GM18507 (cell line): ENCODE results near the gene RPS8.
"Not testable (repeated sequence)": the region's sequence is repeated elsewhere in the genome, so short reads cannot be mapped to it uniquely, and the experiment has no call there.

ENCODE experiments used
- DNase-seq: peaks from one replicate; pipeline ENCODE4 v3.0.0; 2011; ENCODE audit warnings: low read depth; ENCODE audit not compliant: insufficient read length; ENCODE audit errors: extremely low spot score
- FAIRE-seq: peaks from 2 replicates; lab custom pipeline; 2011; peaks lifted over from hg19 to GRCh38; lab: Jason Lieb, UNC

Gene RPS8

GRCh38 chr1:44778705-44779576, 3.6 kb downstream of the RPS8 start:
- DNase-seq (no peak), FAIRE-seq (no peak)

DNA sequence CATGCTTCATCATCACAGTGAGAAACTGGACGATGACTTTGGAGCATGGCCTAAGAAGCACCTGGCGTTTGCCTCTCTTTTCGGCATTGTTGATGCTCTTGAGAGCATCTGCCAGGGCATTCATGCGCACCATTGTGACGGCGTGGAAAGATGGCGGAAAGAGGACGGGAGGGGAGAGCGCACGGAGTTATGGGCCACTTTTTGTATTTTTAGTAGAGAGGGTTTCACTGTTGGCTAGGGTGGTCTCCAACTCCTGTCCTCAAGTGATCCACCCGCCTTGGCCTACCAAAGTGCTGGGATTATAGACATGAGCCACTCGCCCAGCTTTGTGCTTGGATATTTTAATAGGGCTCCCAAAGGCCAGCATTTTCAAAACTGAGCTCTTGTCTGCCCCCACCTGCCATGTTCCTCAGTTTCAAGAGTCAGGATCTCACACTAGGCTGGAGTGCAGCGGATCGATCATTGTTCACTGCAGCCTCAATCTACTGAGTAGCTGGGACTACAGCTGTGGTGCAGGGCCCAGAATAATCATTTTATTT, 5.3 kb downstream of the RPS8 start:
- FAIRE-seq (no peak), DNase-seq (no peak)

DNA sequence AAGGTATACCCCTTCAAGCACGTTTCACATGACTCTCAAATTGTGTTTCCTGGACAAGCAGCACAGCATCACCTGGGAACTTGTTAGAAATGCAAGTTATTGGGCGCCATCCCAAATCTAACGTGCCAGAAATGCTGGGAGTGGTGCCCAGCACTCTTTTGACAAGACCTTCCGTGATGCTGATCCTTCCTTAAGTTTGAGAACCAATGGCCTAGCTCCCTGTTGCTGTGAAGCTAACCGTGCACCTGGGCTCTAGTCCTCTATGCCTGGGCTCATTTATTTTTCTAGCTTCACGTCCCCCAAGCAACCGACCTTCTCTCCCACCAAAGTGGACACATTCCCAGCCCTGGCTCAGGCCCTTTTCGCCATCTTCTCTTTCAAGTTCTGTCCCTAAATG, 8.4 kb downstream of the RPS8 start:
- no peak for DNase-seq
- no peak for FAIRE-seq

GRCh38 chr1:44784094-44785028, 9.0 kb downstream of the RPS8 start:
- DNase-seq (no peak), FAIRE-seq (no peak)

- DNase-seq: no peak
- no peak for FAIRE-seq
Observed at GRCh38 chr1:44785029-44785380, 9.7 kb downstream of the RPS8 start.

DNA sequence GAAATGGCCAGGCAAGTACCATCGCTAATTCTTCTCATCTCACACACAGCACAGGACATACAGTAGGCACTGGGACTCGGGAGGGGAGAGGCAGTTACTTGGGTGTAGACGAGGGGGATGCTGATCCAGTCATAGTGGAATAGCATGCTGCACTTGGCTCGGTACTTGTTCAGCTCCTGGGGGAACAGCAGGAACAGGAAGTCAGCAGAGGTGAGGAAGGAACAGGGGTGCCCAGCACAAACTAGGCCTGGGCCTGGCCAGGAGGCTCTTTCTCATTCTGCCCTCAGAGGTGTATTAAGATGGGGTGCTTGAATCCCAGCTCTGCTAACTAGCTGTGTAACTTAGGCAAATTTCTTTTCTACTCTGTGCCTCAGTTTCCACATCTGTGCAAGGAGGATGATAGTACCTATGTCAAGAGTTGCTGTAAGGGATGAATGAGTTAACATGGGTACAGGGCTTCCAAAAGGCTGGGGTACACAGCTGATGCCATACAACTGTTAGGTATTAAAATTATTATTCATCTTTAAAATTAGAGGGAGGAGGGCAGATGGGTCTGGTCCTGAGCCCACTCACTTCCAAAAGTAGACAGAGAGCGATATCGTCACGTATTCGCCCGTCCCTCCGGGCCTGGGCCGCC, 10.3 kb downstream of the RPS8 start:
- FAIRE-seq: no peak
- DNase-seq: no peak

- peak; percentile 62 for FAIRE-seq
- DNase-seq: no peak
Observed at GRCh38 chr1:44786138-44786840, 10.9 kb downstream of the RPS8 start.

DNA sequence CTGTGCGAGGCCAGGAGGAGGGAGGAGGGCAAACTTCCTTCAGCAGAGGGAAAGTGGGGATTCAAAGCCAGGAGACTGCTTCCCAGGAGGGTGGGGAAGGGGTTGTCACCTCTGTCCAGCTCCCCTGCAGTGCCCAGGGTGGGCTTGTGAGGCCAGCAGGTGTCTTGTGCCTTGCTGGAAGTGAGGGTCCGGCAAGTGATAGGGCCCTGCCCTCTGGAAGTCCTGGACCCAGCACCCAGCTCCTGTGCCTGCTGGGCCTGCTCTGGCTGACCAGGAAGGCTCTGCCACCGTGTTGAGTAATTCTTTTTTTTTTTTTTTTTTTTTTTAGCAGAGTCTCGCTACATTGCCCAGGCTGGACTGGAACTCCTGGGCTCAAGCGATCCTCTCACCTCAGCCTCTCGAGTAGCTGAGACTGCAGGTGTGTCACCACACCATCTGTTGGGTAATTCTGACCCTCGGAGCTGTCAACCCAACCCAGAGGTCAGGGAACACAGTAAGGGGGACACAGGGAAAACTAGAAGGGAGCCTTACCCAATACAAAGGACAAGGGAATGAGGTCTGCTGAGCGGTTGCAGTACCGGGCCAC, 11.6 kb downstream of the RPS8 start:
- DNase-seq: no peak
- FAIRE-seq: no peak

GRCh38 chr1:44787506-44787905, 12.2 kb downstream of the RPS8 start:
- no peak for DNase-seq
- no peak for FAIRE-seq

DNA sequence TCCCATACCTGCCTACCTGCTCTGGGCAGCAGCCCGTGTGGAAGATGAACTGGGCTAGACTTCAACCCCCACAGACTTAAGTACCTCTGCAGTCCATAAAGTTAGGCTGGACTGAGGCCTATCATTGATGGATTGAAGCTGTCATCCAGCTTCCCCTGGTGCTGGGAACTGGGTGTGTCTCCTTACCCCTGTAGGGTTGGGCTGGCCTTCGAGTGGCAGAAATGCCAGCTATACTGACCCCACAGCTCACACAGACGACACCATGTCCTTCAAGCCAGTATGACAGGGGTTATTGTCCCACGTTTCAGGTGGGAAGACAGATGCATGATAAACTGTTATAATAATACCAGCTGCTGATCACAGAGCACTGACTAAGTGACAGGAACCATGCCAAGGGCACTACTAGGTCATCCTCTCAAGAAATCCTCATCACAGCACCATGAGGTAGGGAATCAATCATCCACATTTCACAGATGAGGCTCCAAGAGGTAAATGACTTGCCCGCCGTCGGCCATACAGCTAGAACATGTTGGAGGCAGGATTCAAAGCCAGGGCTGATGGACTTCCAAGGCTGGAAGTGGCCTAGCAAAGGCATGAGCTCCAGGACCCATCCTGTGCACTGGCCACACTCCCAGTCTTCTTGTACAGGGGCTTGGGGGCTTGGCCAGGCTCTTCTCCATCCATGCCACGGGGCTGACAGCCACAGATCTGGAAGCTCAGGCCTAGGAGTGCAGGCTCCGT, 12.9 kb downstream of the RPS8 start, which contains the start of gene BEST4:
BEST4 (minus strand) TSS at position 51 of the 741 bp plus-strand sequence. CDS start 465 bp downstream, outside the sequence.
- DNase-seq: no peak
- no peak for FAIRE-seq

GRCh38 chr1:44790968-44791801, 15.8 kb downstream of the RPS8 start:
- FAIRE-seq: no peak

DNA sequence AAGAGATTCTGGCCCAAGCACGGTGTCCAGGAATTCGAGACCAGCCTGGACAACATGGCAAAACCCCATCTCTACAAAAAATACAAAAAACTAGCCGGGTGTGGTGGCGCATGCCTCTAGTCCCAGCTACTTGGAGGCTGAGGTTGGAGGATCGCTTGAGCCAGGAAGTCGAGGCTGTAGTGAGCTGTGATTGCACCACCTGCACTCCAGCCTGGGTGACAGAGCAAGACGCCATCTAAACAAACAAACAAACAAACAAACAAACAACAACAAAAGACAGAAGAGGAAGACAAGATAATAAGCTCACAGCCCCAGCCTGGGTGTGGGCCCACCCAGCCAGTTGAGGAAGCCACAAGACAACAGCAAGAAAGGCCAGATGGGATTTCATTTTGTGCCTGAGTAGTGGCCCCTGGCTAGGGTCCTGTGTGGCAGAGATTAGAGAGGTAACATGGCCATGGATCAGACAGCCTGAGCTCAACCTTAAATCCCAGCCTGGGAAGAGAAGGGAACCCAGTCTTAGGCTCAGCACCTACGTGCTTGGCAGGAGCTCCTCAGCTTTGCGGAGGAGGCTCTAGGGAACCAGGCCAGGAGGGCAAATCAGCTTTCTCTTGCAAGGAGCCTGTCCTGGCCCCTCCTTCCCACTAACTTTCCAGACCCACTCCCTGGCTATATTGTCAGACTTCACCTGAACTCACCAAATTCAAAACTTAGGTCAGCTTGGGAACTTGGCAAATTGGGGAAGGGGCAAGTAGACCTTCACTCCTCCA, 17.6 kb downstream of the RPS8 start:
- no peak for FAIRE-seq

More at GRCh38 chr1:44790968-44791801, 15.8 kb downstream of the RPS8 start:
- no peak for DNase-seq

DNA sequence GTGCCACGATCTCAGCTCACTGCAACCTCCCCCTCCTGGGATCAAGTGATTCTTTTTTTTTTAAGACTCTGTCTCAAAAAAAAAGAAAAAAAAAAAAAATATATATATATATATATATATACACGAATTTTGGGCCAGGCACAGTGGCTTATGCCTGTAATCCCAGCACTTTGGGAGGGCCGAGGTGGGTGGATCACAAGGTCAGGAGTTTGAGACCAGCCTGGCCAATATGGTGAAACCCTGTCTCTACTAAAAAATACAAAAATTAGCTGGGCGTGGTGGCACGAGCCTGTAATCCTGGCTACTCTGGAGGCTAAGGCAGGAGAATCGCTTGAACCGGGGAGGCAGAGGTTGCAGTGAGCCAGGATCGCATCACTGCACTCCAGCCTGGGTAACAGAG, 22.5 kb downstream of the RPS8 start:
- FAIRE-seq, DNase-seq: not testable (repeated sequence)

More for the DNA sequence above, 17.6 kb downstream of the RPS8 start:
- DNase-seq: no peak

DNA sequence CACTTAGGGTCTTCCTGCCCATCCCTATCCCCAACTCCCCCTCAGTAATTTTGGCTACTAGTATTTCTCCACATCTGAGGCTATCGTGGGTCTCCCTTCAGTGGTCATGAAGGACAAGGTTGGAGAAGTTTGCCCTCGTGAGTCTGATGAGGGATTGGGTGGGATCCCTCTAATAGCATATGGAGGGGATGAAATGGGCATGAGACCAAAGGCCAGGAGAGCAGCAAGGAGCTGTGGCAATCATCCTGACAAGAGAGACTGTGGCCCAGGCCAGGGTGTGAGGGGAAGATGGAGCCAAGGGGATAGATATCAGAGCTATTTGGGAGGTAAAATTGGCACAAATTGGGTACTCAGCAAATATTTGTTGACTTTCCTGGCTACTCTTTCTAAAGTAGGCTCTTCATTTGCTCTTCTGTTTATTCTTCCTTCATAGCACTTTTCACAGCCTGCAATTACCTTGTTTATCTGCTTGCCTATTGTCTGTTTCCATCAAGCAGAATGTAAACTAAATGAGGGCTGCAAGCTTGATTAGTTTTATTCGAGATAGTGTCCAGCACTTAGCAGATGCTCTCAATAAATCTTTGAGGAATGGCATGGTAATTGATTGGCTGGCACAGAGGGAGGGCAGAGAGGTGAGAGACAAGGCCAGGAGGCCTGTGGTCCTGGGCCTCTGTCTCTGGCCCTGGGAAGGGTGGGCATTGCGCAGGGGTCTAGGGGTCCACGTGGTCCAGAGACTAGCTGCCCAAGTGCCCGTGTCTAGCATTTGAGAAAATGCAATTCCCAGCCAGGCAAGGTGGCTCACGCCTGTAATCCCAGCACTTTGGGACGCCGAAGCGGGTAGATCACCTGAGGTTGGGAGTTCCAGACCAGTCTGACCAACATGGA, 23.4 kb downstream of the RPS8 start:
- FAIRE-seq (no peak), DNase-seq (no peak)

GRCh38 chr1:44799770-44800584, 24.6 kb downstream of the RPS8 start, which contains the start of gene PLK3:
Gene PLK3, plus strand, starts transcription at chr1:44800377. Its CDS starts 87 bp downstream, at chr1:44800464.
- FAIRE-seq (peak; percentile 98), DNase-seq (peak; percentile 96)
